ENCODE measurements around the gene GATAD2A. TPM values are rescaled to one million over a fixed set of nuclear protein-coding genes. Genes with fewer than 3 reads are reported as not detected.
A peak's percentile ranks its signal among the peaks of the same experiment; 100 is the strongest.

Gene GATAD2A
- total and polyA plus RNA-seq, 2 of the 13 experiments (the other 11 are each of a cell fraction or from before 2014, with no cell fraction given) = 16.8 to 28.6 TPM

DNA sequence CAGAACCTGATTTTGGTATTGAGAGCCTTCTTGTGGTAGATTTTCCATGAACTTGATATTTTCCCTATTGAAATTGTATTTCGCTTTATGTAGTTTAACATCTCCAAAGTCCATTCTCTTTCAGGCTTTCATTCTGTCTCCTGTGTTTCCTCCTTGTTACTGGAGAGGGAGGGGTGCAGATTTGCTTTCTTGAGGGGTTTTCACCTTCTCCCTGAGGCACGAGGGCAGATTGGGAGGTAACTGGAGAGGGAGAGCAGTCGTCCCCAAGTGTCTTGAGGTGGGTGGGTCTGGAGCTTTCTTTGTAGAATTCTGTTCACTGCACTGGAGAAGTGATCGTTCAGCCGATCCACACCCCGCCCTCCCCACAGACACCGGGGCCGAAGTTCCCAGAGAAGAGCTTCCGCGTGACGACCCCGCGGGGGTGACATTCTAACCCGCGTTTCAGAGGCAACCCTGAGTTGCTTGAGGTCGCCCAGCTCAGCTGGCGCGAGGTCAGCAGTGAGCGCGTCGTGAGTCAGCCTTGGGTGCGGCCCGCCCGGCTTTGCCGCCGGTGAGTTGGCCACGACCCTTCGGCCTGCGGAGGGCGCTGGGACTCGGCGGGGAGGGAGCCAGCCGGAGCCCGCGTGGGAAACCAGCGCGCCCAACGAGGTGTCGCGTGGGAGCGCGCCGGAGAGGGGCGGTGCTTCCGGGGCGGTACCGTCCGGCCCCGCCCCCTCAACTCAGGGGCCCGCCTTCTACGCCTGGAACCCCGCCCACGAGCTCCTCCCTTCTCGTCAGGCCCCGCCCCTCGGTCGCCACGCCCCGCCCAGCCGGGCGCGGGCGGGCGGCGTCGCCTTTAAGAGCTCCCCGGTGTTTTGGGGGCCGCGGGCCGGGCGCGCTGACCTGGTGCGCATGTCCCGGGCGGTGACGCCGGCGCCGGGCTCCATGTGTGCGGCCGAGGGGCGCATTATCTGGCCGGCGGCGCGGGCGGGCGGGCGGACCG, at the start of gene GATAD2A (continued):
- TF ChIP-seq KAT7 (CRISPR knock-in tag; IDR thresholded peaks at IDR 0.05; ENCODE audit: borderline replicate concordance) (peak; percentile 81; the same call in 1 of the 2 replicates), ZNF7 (CRISPR knock-in tag; IDR thresholded peaks at IDR 0.05) (no peak), EZH2 (conservative IDR thresholded peaks at IDR 0.05; ENCODE audit: low read depth, low read length) (no peak), TAF1 (CRISPR knock-in tag; IDR thresholded peaks at IDR 0.05) (peak; percentile 62; the same call in 1 of the 2 replicates), ZSCAN12 (CRISPR knock-in tag; IDR thresholded peaks at IDR 0.05) (peak; percentile 97; the same call in 1 of the 2 replicates), PHF5A (CRISPR knock-in tag; IDR thresholded peaks at IDR 0.05; ENCODE audit: low read depth, unreplicated experiment) (no peak), ZNF749 (CRISPR knock-in tag; IDR thresholded peaks at IDR 0.05; ENCODE audit: borderline replicate concordance) (peak; percentile 88), ELF4 (CRISPR knock-in tag; IDR thresholded peaks at IDR 0.05; ENCODE audit: borderline replicate concordance) (peak; percentile 70; the same call in 1 of the 2 replicates), ZNF781 (CRISPR knock-in tag; IDR thresholded peaks at IDR 0.05; ENCODE audit: borderline replicate concordance, not compliant biosample characterization) (no peak), FLYWCH1 (CRISPR knock-in tag; IDR thresholded peaks at IDR 0.05) (0 out of 2 replicates have a peak, but pooled peaks have one; percentile 81), ZNF136 (CRISPR knock-in tag; IDR thresholded peaks at IDR 0.05; ENCODE audit: low read depth) (no peak), ZNF121 (CRISPR knock-in tag; IDR thresholded peaks at IDR 0.05) (0 out of 2 replicates have a peak, but pooled peaks have one; percentile 22), ZBTB20 (CRISPR knock-in tag; IDR thresholded peaks at IDR 0.05; ENCODE audit: borderline replicate concordance, low read depth) (0 out of 2 replicates have a peak, but pooled peaks have one; percentile 23), ZNF737 (CRISPR knock-in tag; IDR thresholded peaks at IDR 0.05; ENCODE audit: borderline replicate concordance) (no peak), SAFB2 (CRISPR knock-in tag; IDR thresholded peaks at IDR 0.05; ENCODE audit: borderline replicate concordance, low read depth) (peak; percentile 59; the same call in 1 of the 2 replicates), PAX8 (CRISPR knock-in tag; IDR thresholded peaks at IDR 0.05; ENCODE audit: borderline replicate concordance) (0 out of 2 replicates have a peak, but pooled peaks have one; percentile 62), ASH2L (IDR thresholded peaks at IDR 0.05; ENCODE audit: insufficient read length, low read depth, low read length) (peak; percentile 74), ZFP37 (CRISPR knock-in tag; IDR thresholded peaks at IDR 0.05; ENCODE audit: borderline replicate concordance) (peak; percentile 94), MBNL3 (CRISPR knock-in tag; conservative IDR thresholded peaks at IDR 0.05) (no peak)
- TF ChIP-seq, protein P1, sequence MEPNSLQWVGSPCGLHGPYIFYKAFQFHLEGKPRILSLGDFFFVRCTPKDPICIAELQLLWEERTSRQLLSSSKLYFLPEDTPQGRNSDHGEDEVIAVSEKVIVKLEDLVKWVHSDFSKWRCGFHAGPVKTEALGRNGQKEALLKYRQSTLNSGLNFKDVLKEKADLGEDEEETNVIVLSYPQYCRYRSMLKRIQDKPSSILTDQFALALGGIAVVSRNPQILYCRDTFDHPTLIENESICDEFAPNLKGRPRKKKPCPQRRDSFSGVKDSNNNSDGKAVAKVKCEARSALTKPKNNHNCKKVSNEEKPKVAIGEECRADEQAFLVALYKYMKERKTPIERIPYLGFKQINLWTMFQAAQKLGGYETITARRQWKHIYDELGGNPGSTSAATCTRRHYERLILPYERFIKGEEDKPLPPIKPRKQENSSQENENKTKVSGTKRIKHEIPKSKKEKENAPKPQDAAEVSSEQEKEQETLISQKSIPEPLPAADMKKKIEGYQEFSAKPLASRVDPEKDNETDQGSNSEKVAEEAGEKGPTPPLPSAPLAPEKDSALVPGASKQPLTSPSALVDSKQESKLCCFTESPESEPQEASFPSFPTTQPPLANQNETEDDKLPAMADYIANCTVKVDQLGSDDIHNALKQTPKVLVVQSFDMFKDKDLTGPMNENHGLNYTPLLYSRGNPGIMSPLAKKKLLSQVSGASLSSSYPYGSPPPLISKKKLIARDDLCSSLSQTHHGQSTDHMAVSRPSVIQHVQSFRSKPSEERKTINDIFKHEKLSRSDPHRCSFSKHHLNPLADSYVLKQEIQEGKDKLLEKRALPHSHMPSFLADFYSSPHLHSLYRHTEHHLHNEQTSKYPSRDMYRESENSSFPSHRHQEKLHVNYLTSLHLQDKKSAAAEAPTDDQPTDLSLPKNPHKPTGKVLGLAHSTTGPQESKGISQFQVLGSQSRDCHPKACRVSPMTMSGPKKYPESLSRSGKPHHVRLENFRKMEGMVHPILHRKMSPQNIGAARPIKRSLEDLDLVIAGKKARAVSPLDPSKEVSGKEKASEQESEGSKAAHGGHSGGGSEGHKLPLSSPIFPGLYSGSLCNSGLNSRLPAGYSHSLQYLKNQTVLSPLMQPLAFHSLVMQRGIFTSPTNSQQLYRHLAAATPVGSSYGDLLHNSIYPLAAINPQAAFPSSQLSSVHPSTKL (CRISPR knock-in tag; IDR thresholded peaks at IDR 0.05) = peak; percentile 85
- TF ChIP-seq, protein P2, sequence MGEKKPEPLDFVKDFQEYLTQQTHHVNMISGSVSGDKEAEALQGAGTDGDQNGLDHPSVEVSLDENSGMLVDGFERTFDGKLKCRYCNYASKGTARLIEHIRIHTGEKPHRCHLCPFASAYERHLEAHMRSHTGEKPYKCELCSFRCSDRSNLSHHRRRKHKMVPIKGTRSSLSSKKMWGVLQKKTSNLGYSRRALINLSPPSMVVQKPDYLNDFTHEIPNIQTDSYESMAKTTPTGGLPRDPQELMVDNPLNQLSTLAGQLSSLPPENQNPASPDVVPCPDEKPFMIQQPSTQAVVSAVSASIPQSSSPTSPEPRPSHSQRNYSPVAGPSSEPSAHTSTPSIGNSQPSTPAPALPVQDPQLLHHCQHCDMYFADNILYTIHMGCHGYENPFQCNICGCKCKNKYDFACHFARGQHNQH (CRISPR knock-in tag; IDR thresholded peaks at IDR 0.05) = peak; percentile 84
- TF ChIP-seq, protein P3, sequence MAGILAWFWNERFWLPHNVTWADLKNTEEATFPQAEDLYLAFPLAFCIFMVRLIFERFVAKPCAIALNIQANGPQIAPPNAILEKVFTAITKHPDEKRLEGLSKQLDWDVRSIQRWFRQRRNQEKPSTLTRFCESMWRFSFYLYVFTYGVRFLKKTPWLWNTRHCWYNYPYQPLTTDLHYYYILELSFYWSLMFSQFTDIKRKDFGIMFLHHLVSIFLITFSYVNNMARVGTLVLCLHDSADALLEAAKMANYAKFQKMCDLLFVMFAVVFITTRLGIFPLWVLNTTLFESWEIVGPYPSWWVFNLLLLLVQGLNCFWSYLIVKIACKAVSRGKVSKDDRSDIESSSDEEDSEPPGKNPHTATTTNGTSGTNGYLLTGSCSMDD (CRISPR knock-in tag; IDR thresholded peaks at IDR 0.05) = peak; percentile 98
